ENCODE results near the gene ZNF888. TPM values are rescaled to one million over a fixed set of nuclear protein-coding genes. Genes with fewer than 3 reads are reported as not detected.
"Not testable (repeated sequence)": the region's sequence is repeated elsewhere in the genome, so short reads cannot be mapped to it uniquely, and the experiment has no call there.

Gene ZNF888
- total RNA-seq, 4 donors from 2014 or later, result 1.3 to 6.6 (median 5.3) TPM

GRCh38 chr19:52889931-52890330, 33.3 kb downstream of the ZNF888 start:
- Histone ChIP-seq H3K27me3 (no peaks in the 10 kb centered on the region), H3K4me3 (no peak overlapping the region), H3K36me3 (peaks cover 0 to 79% (median 0%) of the 10 kb centered on the region in 3 donors), H3K27ac (no peak overlapping the region), H3K9me3 (peaks cover 0 to 11% (median 2%) of the 10 kb centered on the region in 4 donors), H3K4me1 (no peaks in the 10 kb centered on the region)
- DNase-seq, result no peak
- no peak for TF ChIP-seq POLR2A (IDR thresholded peaks at IDR 0.05)
- TF ChIP-seq CTCF (IDR thresholded peaks at IDR 0.05), result no peak

- Histone ChIP-seq H3K9me3 (peaks cover 0 to 18% (median 2%) of the 10 kb centered on the region in 4 donors), H3K27ac (no peak overlapping the region), H3K36me3 (peaks cover 0 to 87% (median 4%) of the 10 kb centered on the region in 3 donors), H3K27me3 (no peaks in the 10 kb centered on the region), H3K4me3 (no peak overlapping the region), H3K4me1 (no peaks in the 10 kb centered on the region)
- TF ChIP-seq POLR2A (IDR thresholded peaks at IDR 0.05) (no peak), CTCF (IDR thresholded peaks at IDR 0.05) (no peak)
- no peak for DNase-seq
Measured at GRCh38 chr19:52889076-52889475, 34.2 kb downstream of the ZNF888 start.

- Histone ChIP-seq H3K4me3 (no peak overlapping the region), H3K4me1 (no peaks in the 10 kb centered on the region), H3K27me3 (no peaks in the 10 kb centered on the region), H3K36me3 (peaks cover 0 to 73% (median 8%) of the 10 kb centered on the region in 3 donors), H3K27ac (no peak overlapping the region), H3K9me3 (peaks cover 0 to 73% (median 19%) of the 10 kb centered on the region in 4 donors)
- TF ChIP-seq POLR2A (IDR thresholded peaks at IDR 0.05), result no peak
- no peak for TF ChIP-seq CTCF (IDR thresholded peaks at IDR 0.05)
- no peak for DNase-seq
Measured at GRCh38 chr19:52880895-52881389, 42.3 kb downstream of the ZNF888 start.

GRCh38 chr19:52872996-52873395, 50.2 kb downstream of the ZNF888 start:
- not testable (repeated sequence) for H3K9me3 ChIP-seq, H3K27ac ChIP-seq, H3K4me1 ChIP-seq, H3K36me3 ChIP-seq, H3K4me3 ChIP-seq, H3K27me3 ChIP-seq, DNase-seq

GRCh38 chr19:52871466-52871865, 51.8 kb downstream of the ZNF888 start:
- TF ChIP-seq CTCF (IDR thresholded peaks at IDR 0.05) (no peak), POLR2A (IDR thresholded peaks at IDR 0.05) (no peak)
- Histone ChIP-seq H3K4me1 (no peaks in the 10 kb centered on the region), H3K27ac (no peak overlapping the region), H3K4me3 (no peak overlapping the region), H3K36me3 (no peaks in the 10 kb centered on the region), H3K27me3 (no peaks in the 10 kb centered on the region), H3K9me3 (peaks cover 0 to under 1% (median 0%) of the 10 kb centered on the region in 4 donors)
- no peak for DNase-seq

- H3K27me3 ChIP-seq, H3K9me3 ChIP-seq, DNase-seq, H3K4me1 ChIP-seq, H3K4me3 ChIP-seq, H3K36me3 ChIP-seq, H3K27ac ChIP-seq: not testable (repeated sequence)
Measured at GRCh38 chr19:52868031-52868430, 55.2 kb downstream of the ZNF888 start.
